HepG2 (cell line): ENCODE data around the gene DOCK10. TPM values are rescaled to one million over a fixed set of nuclear protein-coding genes. Genes with fewer than 3 reads are reported as not detected.

ENCODE experiments used
- ATAC-seq: fragments of 200-7000 bp; cut with Tn5 transposase; 3 replicates; pipeline ENCODE4 v1.9.1; 2020; ENCODE audit warnings: mild to moderate bottlenecking, moderate library complexity
- BruUV-seq: library from RNA; stranded (reverse); fragments of 400-500 nt; replicated peaks from 2 replicates; lab custom pipeline; 2021; lab: Mats Ljungman, UMichigan
- CTCF ChIA-PET: fragments of 300-600 bp; formaldehyde crosslinking; extraction: SDS; loops from one replicate; lab custom pipeline; 2021; ENCODE audit warnings: low total read pairs, inconsistent platforms, low intra/inter-chr PET ratio; lab: Yijun Ruan, JAX
- POLR2A ChIA-PET: fragments of 350-600 bp; sonication (Branson Sonifier 250); formaldehyde crosslinking; loops from one replicate; lab custom pipeline; 2020; ENCODE audit warnings: antibody characterized with exemption, inconsistent platforms; lab: Yijun Ruan, JAX
- DNase-seq: peaks from one replicate; pipeline ENCODE4 v3.0.0-alpha.2; 2015; ENCODE audit warnings: low spot score
- FAIRE-seq: peaks from 3 replicates; lab custom pipeline; 2011; peaks lifted over from hg19 to GRCh38; lab: Jason Lieb, UNC
- H2AFZ ChIP-seq: one replicate; pipeline ENCODE4 v1.6.1; 2011; ENCODE audit warnings: low read length, inconsistent platforms
- H3K27ac ChIP-seq: fragments of 300-600 bp; 3 replicates; pipeline ENCODE4 v1.8.0; 2011; ENCODE audit warnings: mixed run types, mild to moderate bottlenecking, mixed read lengths, low read length, inconsistent platforms; ENCODE audit not compliant: insufficient read depth; ENCODE audit errors: extremely low read length
- H3K27me3 ChIP-seq, 2 experiments: fragments of 200-600 bp in 1 of 2; 2 replicates in 1 of 2; 3 replicates in 1 of 2; pipeline versions ENCODE4 v1.6.0 to v1.8.0; 2011; ENCODE audit warnings: low read length in 2 of 2, mild to moderate bottlenecking in 2 of 2, moderate library complexity in 2 of 2, inconsistent platforms in 1 of 2; ENCODE audit not compliant: insufficient read depth in 2 of 2, control insufficient read depth in 1 of 2
- H3K36me3 ChIP-seq, 2 experiments: fragments of 200-600 bp in 1 of 2; replicated peaks in 1 of 2; 2 replicates in 1 of 2; 3 replicates in 1 of 2; pipeline versions ENCODE4 v1.5.1 to v1.8.0; 2011; ENCODE audit warnings: low read length in 2 of 2, inconsistent platforms in 1 of 2; ENCODE audit not compliant: insufficient read depth in 2 of 2, control insufficient read depth in 1 of 2
- H3K4me1 ChIP-seq: 2 replicates; pipeline ENCODE4 v1.5.1; 2012; ENCODE audit warnings: low read length, inconsistent platforms; ENCODE audit not compliant: insufficient read depth
- H3K4me2 ChIP-seq: 2 replicates; pipeline ENCODE4 v1.6.0; 2011; ENCODE audit warnings: low read depth, low read length, inconsistent platforms
- H3K4me3 ChIP-seq, 3 experiments: fragments of 200-600 bp in 1 of 3; sonication (generic), shearing (Covaris generic) in 1 of 3; replicated peaks in 1 of 3; 2 replicates each; pipeline ENCODE4 v1.5.1; 2011 to 2016; ENCODE audit warnings: low read length in 3 of 3, inconsistent platforms in 2 of 3, low read depth in 2 of 3, mild to moderate bottlenecking in 2 of 3, control low read depth in 1 of 3, mixed read lengths in 1 of 3; ENCODE audit not compliant: insufficient read depth in 1 of 3
- H3K79me2 ChIP-seq: one replicate; pipeline ENCODE4 v1.6.1; 2011; ENCODE audit warnings: low read length, inconsistent platforms; ENCODE audit not compliant: insufficient read depth
- H3K9ac ChIP-seq: 2 replicates; pipeline ENCODE4 v1.6.0; 2011; ENCODE audit warnings: mild to moderate bottlenecking, low read depth, low read length, inconsistent platforms; ENCODE audit not compliant: insufficient read depth
- H3K9me3 ChIP-seq: 2 replicates; pipeline ENCODE4 v1.5.1; 2012; ENCODE audit warnings: mild to moderate bottlenecking, low read length
- H4K20me1 ChIP-seq: 2 replicates; pipeline ENCODE4 v1.6.0; 2011; ENCODE audit warnings: inconsistent platforms, mild to moderate bottlenecking, low read length, moderate library complexity; ENCODE audit not compliant: insufficient read depth
- FOXK1 ChIP-seq: sonication (generic); formaldehyde crosslinking; IDR thresholded peaks from 2 replicates; pipeline ENCODE4 v1.4.0; 2020; ENCODE audit warnings: low read depth, missing genetic modification reagents, borderline replicate concordance
- MEIS1 ChIP-seq: sonication (generic); formaldehyde crosslinking; IDR thresholded peaks from 2 replicates; pipeline ENCODE4 v1.9.0; 2021; ENCODE audit warnings: mild to moderate bottlenecking, missing genetic modification reagents, moderate library complexity, borderline replicate concordance
- TAF1 ChIP-seq: sonication (generic); formaldehyde crosslinking; IDR thresholded peaks from 2 replicates; pipeline ENCODE4 v1.4.0; 2020; ENCODE audit warnings: missing genetic modification reagents
- TFAP4 ChIP-seq: sonication (generic); IDR thresholded peaks from 2 replicates; pipeline ENCODE4 v1.6.1; 2016; ENCODE audit warnings: low read depth, borderline replicate concordance
- ZBTB39 ChIP-seq: sonication (generic); formaldehyde crosslinking; IDR thresholded peaks from 2 replicates; pipeline ENCODE4 v1.5.0; 2020; ENCODE audit warnings: missing genetic modification reagents
- ZNF282 ChIP-seq: fragments of 450-650 bp; IDR thresholded peaks from 2 replicates; pipeline ENCODE4 v1.6.1; 2018; ENCODE audit not compliant: partially characterized antibody
- WGBS: methylation state at CpG from one replicate; pipeline ENCODE4 v1.1.6; 2017; ENCODE audit warnings: low lambda C conversion rate; 5-methylcytosine and 5-hydroxymethylcytosine counted together
- in situ Hi-C: cut with HindIII; loops from 2 replicates; pipeline ENCODE4 v1.10.0; 2017; ENCODE audit warnings: low pct_unique_long_range_greater_than_20kb; ENCODE audit not compliant: extremely low pct_ligation_motif_present
- intact Hi-C: fragments of 100-400 bp; cut with micrococcal nuclease; formaldehyde crosslinking; loops from one replicate; pipeline ENCODE4 v1.10.0; 2022; ENCODE audit not compliant: unreplicated experiment
- polyA plus RNA-seq, 8 experiments: library from polyadenylated mRNA; depleted of rRNA in 3 of 8; stranded (reverse) in 7 of 8; unstranded in 1 of 8; fragments of >200 nt; fragmentation: Illumina TruSeq in 4 of 8; extraction: Trizol in 4 of 8; gene quantifications; 2 replicates each; pipeline versions ENCODE4 v1.2.1 to v1.2.3, GENCODE V29; 2011 to 2016; ENCODE audit warnings: low read depth in 4 of 8, missing spikeins in 1 of 8, mixed read lengths in 1 of 8; ENCODE audit not compliant: insufficient read depth in 1 of 8
- total RNA-seq, 5 experiments: library from RNA; depleted of rRNA; stranded (reverse); fragments of >200 nt; fragmentation: Illumina TruSeq; extraction: Trizol; gene quantifications; 2 replicates each; pipeline ENCODE4 v1.2.3, GENCODE V29; 2016; ENCODE audit warnings: low read depth in 1 of 5
- TF ChIP-seq, protein P1 (sequence below): sonication (generic); formaldehyde crosslinking; IDR thresholded peaks from 2 replicates; pipeline ENCODE4 v1.5.0; 2020; ENCODE audit warnings: missing genetic modification reagents, mild to moderate bottlenecking, borderline replicate concordance
- TF ChIP-seq, protein P2 (sequence below): sonication (generic); formaldehyde crosslinking; IDR thresholded peaks from 2 replicates; pipeline ENCODE4 v1.5.0; 2020; ENCODE audit warnings: mild to moderate bottlenecking, missing genetic modification reagents

Gene DOCK10
- total and polyA plus RNA-seq, 2 of the 13 experiments (the other 11 are each of a cell fraction or from before 2014, with no cell fraction given): not detected

GRCh38 chr2:224846686-224847085 is 195.6 kb downstream of the DOCK10 start:
- H4K20me1 ChIP-seq: no peaks in the 10 kb centered on the region
- no peak for ATAC-seq
- H3K9me3 ChIP-seq: no peaks in the 10 kb centered on the region
- no peak overlapping the region for H3K4me2 ChIP-seq
- no peak overlapping the region for H2AFZ ChIP-seq
- H3K36me3 ChIP-seq: no peaks in the 10 kb centered on the region
- H3K27me3 ChIP-seq: peaks cover 0 to 17% of the 10 kb centered on the region in 2 experiments; a peak in 1 of 5 replicates
- no TSS peak for BruUV-seq
- no peak for DNase-seq
- ChIA-PET CTCF (no interaction called here), POLR2A (no interaction called here)
- FAIRE-seq: no peak
- H3K4me3 ChIP-seq: no peak overlapping the region
- TF ChIP-seq ZBTB39 (CRISPR knock-in tag) (no peak), TAF1 (CRISPR knock-in tag) (no peak), MEIS1 (CRISPR knock-in tag) (no peak), TFAP4 (no peak), ZNF282 (no peak), FOXK1 (CRISPR knock-in tag) (no peak)
- TF ChIP-seq, protein P1, sequence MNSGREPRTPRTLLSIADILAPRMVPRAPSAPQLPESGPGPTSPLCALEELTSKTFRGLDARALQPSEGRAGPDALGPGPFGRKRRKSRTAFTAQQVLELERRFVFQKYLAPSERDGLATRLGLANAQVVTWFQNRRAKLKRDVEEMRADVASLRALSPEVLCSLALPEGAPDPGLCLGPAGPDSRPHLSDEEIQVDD (CRISPR knock-in tag): no peak
- TF ChIP-seq, protein P2, sequence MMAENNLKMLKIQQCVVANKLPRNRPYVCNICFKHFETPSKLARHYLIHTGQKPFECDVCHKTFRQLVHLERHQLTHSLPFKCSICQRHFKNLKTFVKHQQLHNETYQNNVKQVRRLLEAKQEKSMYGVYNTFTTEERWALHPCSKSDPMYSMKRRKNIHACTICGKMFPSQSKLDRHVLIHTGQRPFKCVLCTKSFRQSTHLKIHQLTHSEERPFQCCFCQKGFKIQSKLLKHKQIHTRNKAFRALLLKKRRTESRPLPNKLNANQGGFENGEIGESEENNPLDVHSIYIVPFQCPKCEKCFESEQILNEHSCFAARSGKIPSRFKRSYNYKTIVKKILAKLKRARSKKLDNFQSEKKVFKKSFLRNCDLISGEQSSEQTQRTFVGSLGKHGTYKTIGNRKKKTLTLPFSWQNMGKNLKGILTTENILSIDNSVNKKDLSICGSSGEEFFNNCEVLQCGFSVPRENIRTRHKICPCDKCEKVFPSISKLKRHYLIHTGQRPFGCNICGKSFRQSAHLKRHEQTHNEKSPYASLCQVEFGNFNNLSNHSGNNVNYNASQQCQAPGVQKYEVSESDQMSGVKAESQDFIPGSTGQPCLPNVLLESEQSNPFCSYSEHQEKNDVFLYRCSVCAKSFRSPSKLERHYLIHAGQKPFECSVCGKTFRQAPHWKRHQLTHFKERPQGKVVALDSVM (CRISPR knock-in tag): no peak
- no peaks in the 10 kb centered on the region for H3K4me1 ChIP-seq
- H3K79me2 ChIP-seq: no peaks in the 10 kb centered on the region
- under 1% methylated on average over 5 of the region's 5 CpGs for WGBS
- H3K27ac ChIP-seq: no peak overlapping the region
- H3K9ac ChIP-seq: no peak overlapping the region
- intact Hi-C loops (no loop called here), in situ Hi-C loops (no loop called here)
